ENCODE measurements around the gene TEKT1.
"Not testable (repeated sequence)": the region's sequence is repeated elsewhere in the genome, so short reads cannot be mapped to it uniquely, and the experiment has no call there.

Gene TEKT1

DNA sequence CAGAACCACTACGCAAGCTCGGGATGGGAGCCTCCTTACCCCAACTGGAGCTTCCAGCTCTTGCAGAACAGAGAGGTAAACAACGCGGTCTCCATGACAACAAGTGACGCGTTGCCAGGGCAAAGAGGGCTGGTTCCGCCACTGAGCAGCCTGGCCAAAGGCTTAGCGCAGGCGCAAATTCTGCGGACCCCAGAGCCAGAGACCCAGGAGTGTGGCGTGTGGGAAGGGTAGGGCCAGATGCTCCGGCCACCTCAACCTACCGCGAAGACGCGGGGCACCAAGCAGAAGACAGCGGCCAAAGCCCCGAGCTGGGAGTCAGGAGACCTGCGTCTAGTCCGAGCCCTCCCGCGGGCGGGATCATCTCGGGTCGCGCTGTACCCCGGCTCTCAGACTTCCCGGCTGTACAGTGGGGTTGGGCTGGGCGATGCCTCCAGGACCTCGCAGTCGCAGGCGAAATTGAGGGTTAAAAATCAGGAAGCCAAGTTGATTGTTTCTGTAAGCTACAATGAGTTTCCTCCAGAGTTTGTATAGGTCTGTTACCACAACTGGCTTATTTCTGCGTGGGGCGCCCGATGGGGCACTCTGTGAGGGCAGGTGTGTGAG is at the start of gene TEKT1:
Gene TEKT1 (minus strand): TSS at position 69 of the 603 bp plus-strand sequence. CDS start 1,353 bp downstream, outside the sequence.
- DNase-seq = peak; percentile 46 to 61

DNA sequence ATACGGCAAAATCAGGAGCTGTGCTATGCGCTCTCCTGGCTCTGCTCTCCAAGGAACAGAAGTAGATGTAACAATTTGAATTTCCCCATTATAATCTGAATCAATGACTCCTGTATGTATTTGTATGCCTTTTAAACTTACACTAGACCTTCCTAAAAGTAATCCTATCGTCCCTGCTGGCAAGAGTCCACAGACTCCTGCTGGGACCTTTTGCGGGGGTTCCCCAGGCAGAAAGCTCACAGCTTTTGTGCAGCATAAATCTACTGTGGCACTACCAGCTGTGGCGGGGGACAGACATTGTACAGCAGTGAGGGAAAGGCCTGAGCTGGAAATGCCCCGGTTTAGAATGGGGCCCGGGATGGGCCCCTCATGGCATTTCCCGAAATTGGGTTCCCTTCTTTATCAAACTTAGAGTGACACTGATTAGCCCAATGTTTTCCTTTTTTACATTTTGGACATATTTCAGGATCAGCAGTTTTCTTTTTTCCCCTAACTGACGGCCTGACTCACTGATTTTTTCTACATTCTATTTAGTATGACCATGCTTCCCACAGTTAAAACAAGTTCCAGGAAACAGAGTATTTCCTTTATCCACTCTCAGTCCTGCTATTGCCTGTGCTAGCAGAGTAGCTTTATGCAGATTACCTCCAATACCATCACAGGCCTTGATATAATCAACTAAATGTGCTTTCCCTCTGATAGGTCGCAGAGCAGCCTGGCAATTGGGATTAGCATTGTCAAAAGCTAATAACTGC is 47.9 kb upstream of the TEKT1 start:
- not testable (repeated sequence) for DNase-seq

DNA sequence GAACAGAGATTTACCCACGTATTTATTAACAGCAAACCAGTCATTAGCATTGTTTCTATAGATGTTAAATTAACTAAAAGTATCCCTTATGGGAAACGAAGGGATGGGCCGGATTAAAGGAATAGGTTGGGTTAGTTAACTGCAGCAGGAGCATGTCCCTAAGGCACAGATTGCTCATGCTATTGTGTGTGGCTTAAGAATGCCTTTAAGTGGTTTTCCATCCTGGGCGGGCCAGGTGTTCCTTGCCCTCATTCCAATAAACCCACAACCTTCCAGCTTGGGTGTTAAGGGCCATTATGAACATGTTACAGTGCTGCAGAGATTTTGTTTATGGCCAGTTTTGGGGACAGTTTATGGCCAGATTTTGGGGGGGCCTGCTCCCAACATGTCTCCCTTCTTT is 43.7 kb upstream of the TEKT1 start:
- not testable (repeated sequence) for DNase-seq

DNA sequence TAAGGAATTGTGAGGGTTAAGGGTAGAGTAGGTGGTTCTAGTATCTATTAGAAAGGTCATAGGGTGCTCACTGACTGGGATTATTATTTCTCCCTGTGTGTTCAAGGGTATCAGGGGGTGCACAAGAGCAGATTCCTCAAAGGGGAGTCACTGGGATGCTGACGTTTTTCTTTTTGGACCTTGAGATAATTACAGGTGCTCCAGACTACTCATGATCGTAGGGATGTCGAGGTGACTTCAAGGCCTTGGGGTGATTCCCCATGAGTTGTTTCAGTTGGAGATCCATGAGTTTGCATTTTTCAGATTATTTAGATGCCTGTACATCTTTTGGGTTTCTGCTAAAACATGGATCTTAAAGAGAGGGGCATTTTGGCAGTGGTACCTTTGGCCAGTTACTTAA is 41.4 kb upstream of the TEKT1 start:
- no peak for DNase-seq

DNA sequence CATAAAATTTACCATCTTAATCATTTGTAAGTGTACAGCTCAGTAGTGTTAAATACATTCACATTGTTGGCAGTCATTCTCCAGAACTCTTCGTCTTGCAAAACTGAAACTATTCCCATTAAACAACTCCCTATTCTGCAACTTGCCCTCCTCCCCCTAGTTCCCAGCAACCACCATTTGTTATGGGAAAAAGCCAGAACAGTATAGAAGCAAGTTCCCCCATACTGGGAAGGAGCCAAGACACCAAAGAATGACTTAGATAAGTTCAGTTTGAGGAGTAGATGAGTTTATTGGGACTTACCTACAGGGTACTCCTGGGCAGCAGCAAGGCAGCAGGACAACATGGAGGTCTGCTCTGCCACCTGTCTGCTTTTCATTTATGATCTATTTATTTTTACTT is 39.3 kb upstream of the TEKT1 start:
- DNase-seq = no peak

DNA sequence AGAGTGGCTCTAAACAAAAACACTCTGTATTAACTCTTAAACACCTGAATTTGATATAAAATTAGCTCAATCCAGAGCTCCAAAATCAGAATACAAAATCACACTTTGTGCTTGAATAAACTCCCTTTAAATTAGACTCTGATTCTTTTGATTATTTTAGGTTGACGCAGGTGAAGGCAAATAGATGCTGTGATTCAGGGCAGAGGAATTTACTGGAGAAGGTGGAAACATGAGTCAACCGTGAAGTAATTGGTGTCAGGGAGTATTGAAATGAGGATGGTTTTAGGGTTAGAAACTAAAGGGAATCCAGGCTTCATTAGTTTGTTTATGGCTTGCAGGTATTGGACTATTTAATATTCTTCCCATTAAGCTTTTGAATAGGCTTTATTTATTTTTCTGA is 37.1 kb upstream of the TEKT1 start:
- no peak for DNase-seq

DNA sequence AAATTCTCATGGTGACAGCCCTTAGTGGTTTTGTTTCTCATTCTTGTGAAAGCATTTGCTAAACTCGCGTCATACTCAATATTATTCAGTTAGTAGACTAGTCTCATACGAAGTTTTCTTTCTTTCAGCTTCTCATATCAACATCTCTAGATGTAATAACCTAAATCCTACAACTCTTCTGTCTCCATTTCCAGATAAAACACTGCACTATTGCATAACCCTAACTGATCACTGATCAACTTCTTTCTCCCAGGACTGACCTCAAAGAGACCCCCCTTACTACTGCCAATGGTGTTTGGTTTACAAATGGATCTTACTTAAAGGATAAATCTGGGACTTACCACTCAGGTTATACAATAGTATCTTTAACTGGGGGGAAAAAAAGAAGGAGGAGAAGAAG is 36.3 kb upstream of the TEKT1 start:
- no peak for DNase-seq

DNA sequence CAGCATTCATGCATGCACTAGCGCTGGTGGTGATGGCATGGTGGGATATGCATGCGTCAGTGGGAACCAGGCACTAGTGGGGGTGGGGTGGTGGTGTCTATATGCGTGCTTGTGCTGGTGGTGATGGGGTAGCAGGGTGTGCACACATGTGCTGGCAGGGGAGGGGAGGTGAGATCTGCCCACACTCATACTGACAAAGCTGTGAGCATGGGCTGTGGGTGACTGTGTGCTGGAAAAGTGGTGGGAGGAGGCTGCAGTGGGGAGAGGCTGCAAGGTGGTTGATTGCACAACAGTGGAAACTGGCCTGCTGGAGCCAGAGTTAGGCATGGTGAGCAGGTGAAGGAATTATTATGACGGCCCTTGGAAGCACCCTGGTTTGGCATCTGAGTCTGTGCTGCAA is 31.3 kb upstream of the TEKT1 start:
- peak in 1 of 2 experiments; percentile 15 for DNase-seq

DNA sequence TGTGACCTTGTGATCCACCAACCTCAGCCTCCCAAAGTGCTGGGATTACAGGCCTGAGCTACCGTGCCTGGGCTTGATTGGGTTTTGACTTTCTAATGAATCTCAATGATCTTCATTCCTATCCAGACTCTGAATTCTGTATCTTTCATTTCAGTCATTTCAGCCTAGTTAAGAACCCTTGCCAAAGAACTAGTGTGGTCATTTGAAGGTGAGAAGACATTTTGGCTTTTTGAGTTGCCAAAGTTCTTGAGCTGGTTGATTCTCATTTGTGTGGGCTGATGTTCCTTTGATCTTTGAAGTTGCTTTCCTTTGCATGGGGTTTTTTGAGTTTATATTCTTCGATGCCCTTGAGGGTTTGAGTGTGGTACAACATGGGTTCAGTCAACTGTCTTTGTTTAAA is 30.6 kb upstream of the TEKT1 start:
- DNase-seq = no peak

DNA sequence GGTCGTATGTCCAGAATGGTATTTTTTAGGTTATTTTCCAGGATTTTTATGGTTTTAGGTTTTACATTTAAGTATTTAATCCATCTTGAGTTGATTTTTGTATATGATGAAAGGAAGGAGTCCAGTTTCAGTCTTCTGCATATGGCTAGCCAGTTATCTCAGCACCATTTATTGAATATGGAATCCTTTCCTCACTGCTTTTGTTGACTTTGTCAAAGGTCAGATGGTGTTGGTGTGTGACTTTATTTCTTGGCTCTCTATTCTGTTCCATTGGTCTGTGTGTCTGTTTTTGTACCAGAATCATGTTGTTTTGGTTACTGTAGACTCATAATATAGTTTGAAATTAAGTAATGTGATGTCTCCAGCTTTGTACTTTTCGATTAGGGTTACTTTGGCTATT is 26.4 kb upstream of the TEKT1 start:
- DNase-seq = no peak

DNA sequence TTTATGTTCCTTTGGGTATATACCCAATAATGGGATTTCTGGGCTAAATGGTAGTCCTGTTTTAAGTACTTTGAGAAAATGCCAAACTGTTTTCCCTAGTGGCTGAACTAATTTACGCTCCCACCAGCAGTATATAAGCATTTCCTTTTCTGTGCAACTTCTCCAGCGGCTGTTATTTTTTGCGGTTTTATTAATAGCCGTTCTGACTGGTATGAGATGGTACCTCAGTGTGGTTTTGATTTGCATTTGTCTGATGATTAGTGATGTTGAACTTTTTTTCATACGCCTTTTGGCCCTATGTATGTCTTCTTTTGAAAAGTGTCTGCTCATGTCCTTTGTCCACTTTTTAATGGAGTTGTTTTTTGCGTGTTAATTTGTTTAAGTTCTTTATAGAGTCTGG is 25.8 kb upstream of the TEKT1 start:
- no peak for DNase-seq

DNA sequence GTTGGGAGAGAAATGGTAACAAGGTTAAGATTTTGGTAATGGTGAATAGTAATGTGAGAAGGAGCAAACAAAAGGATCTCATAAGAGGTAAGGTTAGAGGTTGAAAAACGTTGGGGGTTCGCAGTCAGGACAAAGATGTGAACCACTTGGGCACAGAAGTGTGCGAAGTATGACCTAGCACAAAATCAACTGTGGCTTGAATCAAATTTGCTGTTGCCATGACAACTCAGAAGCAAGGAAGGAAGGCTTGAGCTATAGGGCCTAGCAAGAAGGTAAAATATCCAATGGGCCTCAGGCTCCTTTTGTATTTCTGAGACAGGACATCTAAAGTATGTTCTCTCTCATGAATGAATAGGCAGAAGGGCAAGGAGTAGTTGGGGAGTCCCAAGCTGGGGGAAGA is 24.5 kb upstream of the TEKT1 start:
- no peak for DNase-seq

DNA sequence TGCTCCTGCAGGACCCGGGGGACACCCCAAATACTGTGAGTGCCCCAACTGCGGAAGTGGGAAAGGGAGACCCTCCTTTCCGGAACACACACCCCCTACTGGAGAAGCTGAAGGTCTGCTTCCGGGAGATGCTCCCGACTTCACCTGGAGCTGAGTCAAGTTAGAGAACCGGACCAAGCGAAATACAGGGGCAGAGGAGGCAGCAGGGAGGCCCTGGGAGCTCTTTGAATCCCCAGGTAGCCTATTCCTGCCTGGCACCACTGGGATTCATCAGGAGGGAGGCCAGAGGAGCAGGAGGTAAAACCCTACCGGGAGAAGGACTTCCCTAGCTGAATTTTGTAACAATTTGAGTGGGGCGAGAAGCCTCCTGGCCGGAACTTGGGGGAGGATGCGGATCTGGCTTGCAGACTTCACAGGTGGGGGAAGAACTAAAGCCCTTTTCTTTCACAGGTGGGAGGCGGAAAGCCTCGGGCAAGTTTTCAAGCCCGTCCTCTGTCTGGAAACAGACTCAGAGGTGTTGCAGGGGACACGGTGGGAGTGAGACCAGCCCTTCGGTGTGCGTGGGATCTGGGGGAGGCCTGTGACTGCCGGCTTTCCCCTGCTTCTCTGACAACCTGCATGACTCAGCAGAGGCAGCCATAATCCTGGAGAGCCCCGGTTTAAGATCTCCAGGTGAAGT is 22.4 kb upstream of the TEKT1 start:
- DNase-seq = peak in 1 of 2 experiments; percentile 64

DNA sequence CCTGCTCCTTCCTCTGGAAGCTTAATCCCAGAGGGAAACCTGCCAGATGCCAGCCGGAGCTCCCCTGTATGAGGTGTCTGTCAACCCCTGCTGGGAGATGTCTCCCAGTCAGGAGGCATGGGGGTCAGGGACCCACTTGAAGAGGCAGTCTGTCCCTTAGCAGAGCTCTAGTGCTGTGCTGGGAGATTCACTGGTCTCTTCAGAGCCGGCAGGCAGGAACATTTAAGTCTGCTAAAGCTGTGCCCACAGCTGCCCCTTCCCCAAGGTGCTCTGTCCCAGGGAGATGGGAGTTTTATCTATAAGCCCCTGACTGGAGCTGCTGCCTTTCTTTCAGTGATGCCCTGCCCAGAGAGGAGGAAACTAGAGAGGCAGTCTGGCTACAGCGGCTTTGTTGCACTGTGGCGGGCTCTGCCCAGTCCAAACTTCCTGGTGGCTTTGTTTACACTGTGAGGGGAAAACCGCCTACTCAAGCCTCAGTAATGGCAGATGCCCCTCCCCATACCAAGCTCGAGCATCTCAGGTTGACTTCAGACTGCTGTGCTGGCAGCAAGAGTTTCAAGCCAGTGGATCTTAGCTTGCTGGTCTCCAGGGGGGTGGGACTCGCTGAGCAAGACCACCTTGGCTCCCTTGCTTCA is 17.1 kb upstream of the TEKT1 start:
- DNase-seq = not testable (repeated sequence)

DNA sequence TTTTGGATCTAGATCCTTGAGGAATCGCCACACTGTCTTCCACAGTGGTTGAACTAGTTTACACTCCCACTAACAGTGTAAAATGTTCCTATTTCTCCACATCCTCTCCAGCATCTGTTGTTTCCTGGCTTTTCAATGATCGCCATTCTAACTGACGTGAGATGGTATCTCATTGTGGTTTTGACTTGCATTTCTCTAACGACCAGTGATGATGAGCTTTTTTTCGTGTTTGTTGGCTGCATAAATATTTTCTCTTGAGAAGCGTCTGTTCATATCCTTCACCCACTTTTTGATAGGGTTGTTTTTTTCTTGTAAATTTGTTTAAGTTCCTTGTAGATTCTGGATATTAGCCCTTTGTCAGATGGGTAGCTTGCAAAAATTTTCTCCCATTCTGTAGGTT is 14.6 kb upstream of the TEKT1 start:
- DNase-seq = not testable (repeated sequence)

DNA sequence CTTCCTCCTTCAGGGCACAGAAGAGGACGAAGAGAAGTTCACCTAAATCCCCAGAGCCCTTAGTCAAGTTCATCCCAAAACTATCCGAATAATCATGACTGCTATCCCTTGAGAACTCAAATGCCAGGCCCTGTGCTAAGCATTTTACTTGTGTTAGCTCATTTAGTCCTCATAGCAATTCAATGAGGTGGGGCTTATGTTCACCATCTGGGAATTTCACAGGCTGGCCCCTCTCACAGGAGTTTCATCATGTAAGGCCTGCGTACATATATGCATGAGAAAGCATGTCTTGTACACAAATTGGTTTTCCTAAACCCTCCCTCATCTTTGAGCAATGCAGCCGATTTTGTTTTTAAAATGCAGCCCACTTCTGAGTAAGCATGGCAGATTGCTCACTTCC is 12.9 kb upstream of the TEKT1 start:
- DNase-seq = not testable (repeated sequence)

DNA sequence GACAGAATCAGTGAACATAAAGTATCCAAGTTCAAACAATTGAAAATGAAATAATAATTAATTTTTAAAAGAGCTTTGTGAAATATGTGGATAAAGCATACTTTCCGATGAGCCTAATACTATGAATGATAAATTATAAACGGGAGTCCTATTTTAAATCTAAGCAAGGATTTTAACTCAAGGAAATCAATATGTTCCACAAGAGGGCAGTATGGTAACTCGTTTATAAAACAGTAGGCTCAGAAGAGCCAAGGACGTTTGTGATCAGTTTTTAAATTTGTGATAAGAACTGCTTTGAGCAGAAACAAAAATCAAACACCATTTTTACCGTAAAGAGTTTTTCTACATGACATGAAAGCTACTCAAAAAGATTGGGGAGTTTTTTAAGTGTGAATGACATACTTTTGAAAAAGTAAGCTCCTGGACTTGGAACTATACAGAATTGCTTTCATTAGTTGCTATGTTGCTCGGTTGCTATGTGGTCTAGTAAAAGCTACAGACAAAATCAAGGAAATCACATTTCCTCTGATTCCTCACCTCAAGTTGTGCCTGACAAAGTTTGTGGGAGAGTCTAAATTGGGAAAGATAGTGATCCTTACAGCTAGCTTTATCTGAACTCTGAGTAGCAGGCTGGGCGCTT is 11.8 kb upstream of the TEKT1 start:
- no peak for DNase-seq

DNA sequence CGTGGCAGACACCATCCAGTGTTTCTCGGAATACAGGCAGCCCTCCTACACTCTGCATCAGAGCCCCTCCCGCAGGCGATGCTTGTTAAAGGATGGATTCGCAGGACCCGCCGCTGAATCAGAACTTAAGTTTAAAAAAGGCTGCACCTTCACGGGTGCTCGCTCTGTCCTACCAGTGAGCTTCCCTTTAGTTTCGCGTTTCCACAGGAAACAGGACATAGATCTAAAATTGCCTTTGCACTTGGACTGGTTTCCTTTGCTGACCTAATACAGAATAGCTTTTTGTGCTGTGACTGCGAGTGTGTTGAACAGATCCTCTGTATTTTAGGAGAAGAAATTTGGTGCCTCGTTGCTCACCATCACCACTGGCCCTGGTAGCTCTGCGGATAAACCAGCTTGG is 10.2 kb upstream of the TEKT1 start:
- DNase-seq = not testable (repeated sequence)

DNA sequence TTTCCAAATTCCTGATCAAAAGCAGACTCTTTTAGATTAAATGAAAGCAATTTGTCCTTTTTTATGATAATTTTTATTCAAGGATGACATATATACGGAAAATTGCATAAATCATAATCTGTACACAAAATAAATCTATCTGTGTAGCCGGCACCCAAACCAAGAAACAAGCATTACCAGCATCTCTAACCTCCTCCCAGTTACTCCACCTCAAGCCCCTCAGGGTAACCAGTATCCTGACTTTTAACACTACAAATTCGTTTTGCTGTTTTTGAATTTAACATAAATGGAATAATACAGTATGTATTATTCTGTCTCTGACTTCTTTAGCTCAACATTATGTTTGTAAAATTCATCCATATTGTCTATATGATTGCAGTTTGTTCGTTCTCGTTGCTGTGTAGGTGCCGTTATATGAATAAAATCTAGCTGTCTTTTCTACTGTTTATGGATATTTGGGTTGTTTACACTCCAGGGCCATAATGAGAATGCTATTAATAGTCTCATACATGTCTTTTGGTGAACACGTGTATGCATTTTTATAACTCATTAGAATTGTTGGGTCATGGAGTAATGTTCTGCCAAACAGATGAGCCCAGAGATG is 1.0 kb downstream of the TEKT1 start:
- DNase-seq = no peak

DNA sequence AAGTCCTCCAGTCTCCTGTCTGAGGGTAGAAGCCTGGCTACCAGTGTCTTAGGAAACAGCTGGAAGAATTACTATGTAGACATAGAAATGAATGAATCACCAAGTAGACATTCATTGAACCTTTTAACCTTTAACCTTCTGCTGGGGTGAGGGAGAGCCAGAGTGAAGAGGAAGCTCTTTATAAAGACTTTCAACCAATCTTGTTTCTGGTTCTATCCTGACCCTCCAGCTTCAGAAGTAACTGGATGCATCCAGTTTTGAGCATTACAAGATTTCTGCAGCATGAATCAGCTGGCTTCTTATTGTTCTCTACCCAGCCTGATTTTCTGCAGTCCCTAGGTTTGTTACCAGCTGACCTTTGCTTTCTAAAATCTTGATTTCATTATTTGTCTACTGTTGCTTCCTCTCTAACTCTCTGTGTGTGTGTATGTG is 8.5 kb downstream of the TEKT1 start:
- DNase-seq = no peak

DNA sequence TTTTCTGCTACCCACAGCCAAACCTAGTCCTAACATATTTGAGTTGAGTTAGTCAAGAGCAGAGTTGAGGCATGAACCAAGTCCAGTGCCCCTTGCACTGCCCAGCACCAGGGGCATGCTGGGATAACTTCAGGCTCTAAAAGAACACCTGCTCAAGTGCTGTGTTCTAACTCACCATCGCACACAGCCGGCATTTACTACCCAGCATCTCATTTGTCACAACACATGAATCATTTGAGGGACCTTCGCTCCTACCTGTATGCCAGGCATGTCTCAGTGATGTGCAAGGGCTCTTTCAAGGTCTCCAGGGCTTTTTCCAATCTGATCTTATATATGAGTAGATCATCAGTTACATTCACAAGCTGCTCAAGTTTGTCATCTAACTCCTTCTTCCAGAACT is 12.6 kb downstream of the TEKT1 start:
- no peak for DNase-seq

DNA sequence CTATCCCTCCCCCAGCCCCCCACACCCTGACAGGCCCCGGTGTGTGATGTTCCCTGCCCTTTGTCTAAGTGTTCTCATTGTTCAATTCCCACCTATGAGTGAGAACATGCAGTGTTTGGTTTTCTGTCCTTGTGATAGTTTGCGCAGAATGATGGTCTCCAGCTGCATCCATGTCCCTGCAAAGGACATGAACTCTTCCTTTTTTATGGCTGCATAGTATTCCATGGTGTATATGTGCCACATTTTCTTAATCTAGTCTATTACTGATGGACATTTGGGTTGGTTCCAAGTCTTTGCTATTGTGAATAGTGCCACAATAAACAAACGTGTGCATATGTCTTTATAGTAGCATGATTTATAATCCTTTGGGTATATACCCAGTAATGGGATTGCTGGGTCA is 15.2 kb downstream of the TEKT1 start:
- not testable (repeated sequence) for DNase-seq

DNA sequence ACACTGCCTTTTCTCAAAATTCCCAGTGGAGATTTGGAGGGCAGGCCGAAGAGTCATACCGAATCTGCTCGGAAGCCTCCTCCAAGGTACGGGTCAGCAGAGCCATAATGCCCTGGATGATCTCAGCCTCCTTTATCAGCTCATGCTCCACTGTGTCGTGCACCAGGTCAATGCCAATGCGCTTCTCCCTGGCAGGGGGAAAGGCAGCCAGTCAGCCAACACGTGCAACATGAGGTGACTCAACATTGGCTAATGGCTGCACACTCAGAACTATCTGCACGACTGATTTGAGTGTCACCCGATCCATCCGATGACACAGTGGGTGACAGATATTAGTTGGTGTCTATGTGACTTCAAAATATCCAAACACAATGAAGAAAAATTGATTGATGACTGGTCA is 15.8 kb downstream of the TEKT1 start:
- no peak for DNase-seq

Data from stimulated activated CD4-positive, alpha-beta T cell treated with anti-CD3 and anti-CD28 coated beads, Interleukin-4, amount 100 ng/mL, for 4 hours (primary cell).